ENCODE data around the gene DUSP1.
A peak's percentile ranks its signal among the peaks of the same experiment; 100 is the strongest.
"Not testable (repeated sequence)": the region's sequence is repeated elsewhere in the genome, so short reads cannot be mapped to it uniquely, and the experiment has no call there.

DUSP1 gene

GRCh38 chr5:172816925-172817562 is 46.0 kb upstream of the DUSP1 start:
- no peak for DNase-seq (ENCODE audit: low read depth)

GRCh38 chr5:172815631-172816030 is 44.6 kb upstream of the DUSP1 start:
- no peak for TF ChIP-seq CTCF (IDR thresholded peaks at IDR 0.05; ENCODE audit: control insufficient read depth, extremely low read depth, insufficient read depth)
- no peak for DNase-seq (ENCODE audit: low read depth)
- no peak overlapping the region for H3K4me3 ChIP-seq (ENCODE audit: low read depth, low read length)

More at GRCh38 chr5:172816925-172817562, 46.0 kb upstream of the DUSP1 start:
- TF ChIP-seq CTCF (IDR thresholded peaks at IDR 0.05; ENCODE audit: control insufficient read depth, extremely low read depth, insufficient read depth) = no peak
- H3K4me3 ChIP-seq (ENCODE audit: low read depth, low read length) = no peak overlapping the region

GRCh38 chr5:172810996-172811395 is 40.0 kb upstream of the DUSP1 start:
- DNase-seq (ENCODE audit: low read depth); H3K4me3 ChIP-seq (ENCODE audit: low read depth, low read length): not testable (repeated sequence)

GRCh38 chr5:172809774-172810173 is 38.8 kb upstream of the DUSP1 start:
- no peak for TF ChIP-seq CTCF (IDR thresholded peaks at IDR 0.05; ENCODE audit: control insufficient read depth, extremely low read depth, insufficient read depth)
- DNase-seq (ENCODE audit: low read depth) = no peak
- H3K4me3 ChIP-seq (ENCODE audit: low read depth, low read length) = no peak overlapping the region

GRCh38 chr5:172807766-172808311 is 36.8 kb upstream of the DUSP1 start:
- no peak for DNase-seq (ENCODE audit: low read depth)
- H3K4me3 ChIP-seq (ENCODE audit: low read depth, low read length) = no peak overlapping the region
- TF ChIP-seq CTCF (IDR thresholded peaks at IDR 0.05; ENCODE audit: control insufficient read depth, extremely low read depth, insufficient read depth) = no peak

- no peak overlapping the region for H3K4me3 ChIP-seq (ENCODE audit: low read depth, low read length)
- peak; percentile 4 for DNase-seq (ENCODE audit: low read depth)
- TF ChIP-seq CTCF (IDR thresholded peaks at IDR 0.05; ENCODE audit: control insufficient read depth, extremely low read depth, insufficient read depth) = no peak
Observed at GRCh38 chr5:172806897-172807672, 36.1 kb upstream of the DUSP1 start.

- no peak overlapping the region for H3K4me3 ChIP-seq (ENCODE audit: low read depth, low read length)
- TF ChIP-seq CTCF (IDR thresholded peaks at IDR 0.05; ENCODE audit: control insufficient read depth, extremely low read depth, insufficient read depth) = no peak
- no peak for DNase-seq (ENCODE audit: low read depth)
Observed at GRCh38 chr5:172805736-172806255, 34.8 kb upstream of the DUSP1 start.

Data from LNCaP clone FGC (cell line).